ENCODE measurements around the gene NFATC3.
"Not testable (repeated sequence)": the region's sequence is repeated elsewhere in the genome, so short reads cannot be mapped to it uniquely, and the experiment has no call there.

NFATC3 gene

DNA sequence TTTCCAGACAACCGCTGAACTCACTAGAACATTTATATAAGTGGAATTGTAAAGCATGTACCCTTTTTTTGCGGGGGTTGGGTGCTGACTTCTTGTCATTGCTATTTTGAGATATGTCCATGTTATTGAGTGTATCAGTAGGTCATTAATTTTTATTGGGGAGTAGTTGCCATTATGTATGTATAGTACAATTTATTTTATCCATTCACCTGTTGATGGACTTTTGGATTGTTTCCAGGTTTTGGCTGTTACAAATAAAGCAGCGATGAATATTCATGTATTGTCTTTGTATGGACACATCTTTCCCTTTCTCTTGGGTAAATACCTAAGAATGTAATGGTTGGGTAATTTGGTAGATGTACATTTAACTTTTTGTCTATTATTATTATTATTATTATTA lies 12.7 kb downstream of the NFATC3 start:
- Histone ChIP-seq H3K27me3 (ENCODE audit: insufficient read depth, poor library complexity, severe bottlenecking) (no peaks in the 10 kb centered on the region), H3K4me3 (replicated peaks; ENCODE audit: insufficient read depth, low read length) (no peak overlapping the region), H3K27ac (replicated peaks) (no peak overlapping the region)
- no peak for TF ChIP-seq REST (IDR thresholded peaks at IDR 0.05; ENCODE audit: insufficient replicate concordance, low read depth)
- TF ChIP-seq GABPA (IDR thresholded peaks at IDR 0.05; ENCODE audit: low read depth), result no peak
- no peak for TF ChIP-seq POLR2AphosphoS5 (IDR thresholded peaks at IDR 0.05; ENCODE audit: low read depth)
- TF ChIP-seq SPI1 (IDR thresholded peaks at IDR 0.05; ENCODE audit: borderline replicate concordance, low read depth), result no peak
- TF ChIP-seq, protein P1, sequence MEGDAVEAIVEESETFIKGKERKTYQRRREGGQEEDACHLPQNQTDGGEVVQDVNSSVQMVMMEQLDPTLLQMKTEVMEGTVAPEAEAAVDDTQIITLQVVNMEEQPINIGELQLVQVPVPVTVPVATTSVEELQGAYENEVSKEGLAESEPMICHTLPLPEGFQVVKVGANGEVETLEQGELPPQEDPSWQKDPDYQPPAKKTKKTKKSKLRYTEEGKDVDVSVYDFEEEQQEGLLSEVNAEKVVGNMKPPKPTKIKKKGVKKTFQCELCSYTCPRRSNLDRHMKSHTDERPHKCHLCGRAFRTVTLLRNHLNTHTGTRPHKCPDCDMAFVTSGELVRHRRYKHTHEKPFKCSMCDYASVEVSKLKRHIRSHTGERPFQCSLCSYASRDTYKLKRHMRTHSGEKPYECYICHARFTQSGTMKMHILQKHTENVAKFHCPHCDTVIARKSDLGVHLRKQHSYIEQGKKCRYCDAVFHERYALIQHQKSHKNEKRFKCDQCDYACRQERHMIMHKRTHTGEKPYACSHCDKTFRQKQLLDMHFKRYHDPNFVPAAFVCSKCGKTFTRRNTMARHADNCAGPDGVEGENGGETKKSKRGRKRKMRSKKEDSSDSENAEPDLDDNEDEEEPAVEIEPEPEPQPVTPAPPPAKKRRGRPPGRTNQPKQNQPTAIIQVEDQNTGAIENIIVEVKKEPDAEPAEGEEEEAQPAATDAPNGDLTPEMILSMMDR (IDR thresholded peaks at IDR 0.05; ENCODE audit: insufficient read depth, low read length), result no peak
- DNase-seq (ENCODE audit: low read depth in 1 of 2, low spot score in 1 of 2), result no peak

DNA sequence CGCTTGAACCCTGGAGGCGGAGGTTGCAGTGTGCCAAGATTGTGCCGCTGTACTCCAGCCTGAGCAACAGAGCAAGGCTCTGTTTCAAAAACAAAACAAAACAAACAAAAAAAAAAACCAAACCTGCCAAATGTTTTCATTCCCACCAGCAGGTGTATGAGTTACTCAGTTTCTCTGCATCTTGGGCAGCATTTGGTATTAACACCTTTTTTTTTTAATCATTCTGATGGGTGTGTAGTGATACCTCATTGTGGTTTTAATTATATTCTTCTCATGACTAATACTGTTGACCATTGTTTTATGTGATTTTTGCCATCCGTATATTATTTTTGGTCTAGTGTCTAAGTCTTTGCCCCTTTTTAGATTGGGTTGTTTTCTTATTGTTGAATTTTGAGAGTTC lies 15.3 kb downstream of the NFATC3 start:
- no peak for TF ChIP-seq GABPA (IDR thresholded peaks at IDR 0.05; ENCODE audit: low read depth)
- TF ChIP-seq SPI1 (IDR thresholded peaks at IDR 0.05; ENCODE audit: borderline replicate concordance, low read depth), result no peak
- TF ChIP-seq REST (IDR thresholded peaks at IDR 0.05; ENCODE audit: insufficient replicate concordance, low read depth), result no peak
- TF ChIP-seq POLR2AphosphoS5 (IDR thresholded peaks at IDR 0.05; ENCODE audit: low read depth), result no peak
- TF ChIP-seq, protein P1 (IDR thresholded peaks at IDR 0.05; ENCODE audit: insufficient read depth, low read length), result no peak
- Histone ChIP-seq H3K27ac (replicated peaks) (no peak overlapping the region), H3K27me3 (ENCODE audit: insufficient read depth, poor library complexity, severe bottlenecking) (no peaks in the 10 kb centered on the region), H3K4me3 (replicated peaks; ENCODE audit: insufficient read depth, low read length) (no peak overlapping the region)
- no peak for DNase-seq (ENCODE audit: low read depth in 1 of 2, low spot score in 1 of 2)

- DNase-seq (ENCODE audit: low read depth in 1 of 2, low spot score in 1 of 2), result no peak
- no peaks in the 10 kb centered on the region for H3K27me3 ChIP-seq (ENCODE audit: insufficient read depth, poor library complexity, severe bottlenecking)
- H3K4me3 ChIP-seq (replicated peaks; ENCODE audit: insufficient read depth, low read length), result no peak overlapping the region
- no peak for TF ChIP-seq SPI1 (IDR thresholded peaks at IDR 0.05; ENCODE audit: borderline replicate concordance, low read depth)
- no peak for TF ChIP-seq POLR2AphosphoS5 (IDR thresholded peaks at IDR 0.05; ENCODE audit: low read depth)
- no peak for TF ChIP-seq REST (IDR thresholded peaks at IDR 0.05; ENCODE audit: insufficient replicate concordance, low read depth)
- TF ChIP-seq, protein P1 (IDR thresholded peaks at IDR 0.05; ENCODE audit: insufficient read depth, low read length), result no peak
- TF ChIP-seq GABPA (IDR thresholded peaks at IDR 0.05; ENCODE audit: low read depth), result no peak
- H3K27ac ChIP-seq (replicated peaks), result no peak overlapping the region
Measured at GRCh38 chr16:68105611-68106010, 20.4 kb downstream of the NFATC3 start.

GRCh38 chr16:68107230-68107928 lies 22.2 kb downstream of the NFATC3 start:
- not testable (repeated sequence) for H3K4me3 ChIP-seq (replicated peaks; ENCODE audit: insufficient read depth, low read length); H3K27ac ChIP-seq (replicated peaks); H3K27me3 ChIP-seq (ENCODE audit: insufficient read depth, poor library complexity, severe bottlenecking); DNase-seq (ENCODE audit: low read depth in 1 of 2, low spot score in 1 of 2)

DNA sequence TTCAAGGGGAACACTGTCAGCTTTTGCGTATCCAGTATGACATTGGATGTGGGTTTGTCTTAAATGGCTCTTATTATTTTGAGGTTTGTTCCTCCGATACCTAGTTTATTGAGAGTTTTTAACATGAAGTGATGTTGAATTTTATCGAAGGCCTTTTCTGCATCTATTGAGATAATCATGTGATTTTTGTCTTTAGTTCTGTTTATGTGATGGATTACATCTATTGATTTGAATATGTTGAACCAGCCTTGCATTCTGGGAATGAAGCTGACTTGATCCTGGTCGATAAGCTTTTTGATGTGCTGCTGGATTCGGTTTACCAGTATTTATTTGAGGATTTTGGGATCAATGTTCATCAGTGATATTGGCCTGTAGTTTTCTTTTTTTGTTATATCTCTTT lies 24.0 kb downstream of the NFATC3 start:
- H3K27ac ChIP-seq (replicated peaks); H3K27me3 ChIP-seq (ENCODE audit: insufficient read depth, poor library complexity, severe bottlenecking); DNase-seq (ENCODE audit: low read depth in 1 of 2, low spot score in 1 of 2); H3K4me3 ChIP-seq (replicated peaks; ENCODE audit: insufficient read depth, low read length): not testable (repeated sequence)

DNA sequence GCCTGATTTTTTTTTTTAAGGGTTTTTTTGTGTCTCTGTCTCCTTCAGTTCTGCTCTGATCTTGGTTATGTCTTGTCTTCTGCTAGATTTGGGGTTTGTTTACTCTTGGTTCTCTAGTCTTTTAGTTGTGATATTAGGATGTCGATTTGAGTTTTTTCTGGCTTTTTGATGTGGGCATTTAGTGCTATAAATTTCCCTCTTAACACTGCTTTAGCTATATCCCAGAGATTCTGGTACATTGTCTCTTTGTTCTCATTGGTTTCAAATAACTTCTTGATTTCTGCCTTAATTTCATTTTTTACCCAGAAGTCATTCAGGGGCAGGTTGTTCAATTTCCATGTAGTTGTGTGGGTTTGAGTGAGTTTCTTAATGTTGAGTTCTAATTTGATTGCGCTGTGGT lies 25.4 kb downstream of the NFATC3 start:
- H3K27me3 ChIP-seq (ENCODE audit: insufficient read depth, poor library complexity, severe bottlenecking); DNase-seq (ENCODE audit: low read depth in 1 of 2, low spot score in 1 of 2); H3K4me3 ChIP-seq (replicated peaks; ENCODE audit: insufficient read depth, low read length); H3K27ac ChIP-seq (replicated peaks): not testable (repeated sequence)

Measured in HL-60 (cell line).